GM10266 (cell line): Measurements from ENCODE around the gene FGGY.

Experiments used
- DNase-seq: peaks from one replicate; pipeline ENCODE4 v3.0.0; 2012; ENCODE audit errors: extremely low spot score
- TF ChIP-seq, protein P1 (sequence below): IDR thresholded peaks from 2 replicates; pipeline ENCODE4 v1.5.1; 2012; ENCODE audit warnings: mild to moderate bottlenecking, low read depth; ENCODE audit not compliant: control insufficient read depth, insufficient read depth; ENCODE audit errors: missing control alignments

The FGGY gene

DNA sequence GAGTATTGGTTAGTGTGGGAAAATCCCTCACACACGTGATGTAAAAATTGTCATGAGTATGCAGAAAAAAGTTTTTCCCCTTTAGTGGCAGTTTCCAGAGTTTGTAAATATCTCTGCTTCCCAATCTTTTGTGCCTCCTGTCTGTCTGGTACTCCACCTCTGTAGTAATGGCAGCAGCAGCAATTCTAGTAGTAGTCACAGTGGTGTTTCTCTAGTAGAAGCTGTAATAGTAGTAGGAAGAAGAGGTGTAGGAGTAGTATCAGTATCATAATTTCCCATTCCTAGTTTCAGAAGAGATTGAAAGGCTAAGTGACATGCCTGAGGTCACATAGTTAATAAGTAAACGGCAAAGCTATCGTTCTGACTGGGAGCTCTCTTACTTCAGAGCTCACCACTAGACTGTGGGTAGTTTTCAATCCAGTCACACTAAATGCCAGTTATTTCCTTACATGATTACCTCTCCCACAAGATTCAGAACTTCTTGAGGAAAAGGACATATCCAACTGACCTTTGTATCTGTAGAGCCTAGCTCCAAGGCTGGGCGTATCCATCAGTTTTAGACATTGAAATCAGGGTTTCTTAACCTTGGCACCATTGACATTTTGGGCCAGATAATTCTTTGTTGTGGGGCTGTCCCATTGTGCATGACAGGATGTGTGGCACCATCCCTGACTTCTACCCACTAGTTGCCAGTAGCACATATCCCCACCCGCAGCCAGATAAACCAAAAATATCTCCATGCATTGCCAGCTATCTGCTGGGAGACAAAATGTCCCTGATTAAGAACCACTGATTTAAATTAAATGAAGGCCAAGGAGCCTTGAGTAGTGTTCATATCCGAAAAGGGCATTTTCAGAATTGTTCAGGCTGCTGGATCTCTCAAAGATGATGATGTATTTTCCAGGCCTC is 135.9 kb downstream of the FGGY start:
- TF ChIP-seq, protein P1, sequence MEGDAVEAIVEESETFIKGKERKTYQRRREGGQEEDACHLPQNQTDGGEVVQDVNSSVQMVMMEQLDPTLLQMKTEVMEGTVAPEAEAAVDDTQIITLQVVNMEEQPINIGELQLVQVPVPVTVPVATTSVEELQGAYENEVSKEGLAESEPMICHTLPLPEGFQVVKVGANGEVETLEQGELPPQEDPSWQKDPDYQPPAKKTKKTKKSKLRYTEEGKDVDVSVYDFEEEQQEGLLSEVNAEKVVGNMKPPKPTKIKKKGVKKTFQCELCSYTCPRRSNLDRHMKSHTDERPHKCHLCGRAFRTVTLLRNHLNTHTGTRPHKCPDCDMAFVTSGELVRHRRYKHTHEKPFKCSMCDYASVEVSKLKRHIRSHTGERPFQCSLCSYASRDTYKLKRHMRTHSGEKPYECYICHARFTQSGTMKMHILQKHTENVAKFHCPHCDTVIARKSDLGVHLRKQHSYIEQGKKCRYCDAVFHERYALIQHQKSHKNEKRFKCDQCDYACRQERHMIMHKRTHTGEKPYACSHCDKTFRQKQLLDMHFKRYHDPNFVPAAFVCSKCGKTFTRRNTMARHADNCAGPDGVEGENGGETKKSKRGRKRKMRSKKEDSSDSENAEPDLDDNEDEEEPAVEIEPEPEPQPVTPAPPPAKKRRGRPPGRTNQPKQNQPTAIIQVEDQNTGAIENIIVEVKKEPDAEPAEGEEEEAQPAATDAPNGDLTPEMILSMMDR: no peak
- peak; percentile 34 for DNase-seq

DNA sequence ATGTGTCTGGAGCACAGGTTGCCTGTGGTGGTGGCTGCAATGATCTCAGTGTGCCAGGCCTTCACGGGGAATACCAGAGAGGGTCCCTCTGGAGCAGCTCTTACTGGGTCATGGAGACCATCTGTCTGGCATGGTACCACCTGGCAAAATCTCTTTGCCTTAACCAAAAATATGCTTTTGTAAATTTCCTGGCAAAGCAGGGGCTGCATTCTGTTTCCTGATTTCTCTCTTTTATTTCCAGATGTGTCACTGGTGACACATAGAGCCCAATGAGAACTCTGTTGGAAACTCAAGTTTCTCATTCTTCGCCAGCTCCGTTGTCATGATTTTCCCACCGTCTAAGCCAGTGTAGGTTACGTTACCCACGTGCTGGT is 136.5 kb downstream of the FGGY start:
- DNase-seq: no peak

DNA sequence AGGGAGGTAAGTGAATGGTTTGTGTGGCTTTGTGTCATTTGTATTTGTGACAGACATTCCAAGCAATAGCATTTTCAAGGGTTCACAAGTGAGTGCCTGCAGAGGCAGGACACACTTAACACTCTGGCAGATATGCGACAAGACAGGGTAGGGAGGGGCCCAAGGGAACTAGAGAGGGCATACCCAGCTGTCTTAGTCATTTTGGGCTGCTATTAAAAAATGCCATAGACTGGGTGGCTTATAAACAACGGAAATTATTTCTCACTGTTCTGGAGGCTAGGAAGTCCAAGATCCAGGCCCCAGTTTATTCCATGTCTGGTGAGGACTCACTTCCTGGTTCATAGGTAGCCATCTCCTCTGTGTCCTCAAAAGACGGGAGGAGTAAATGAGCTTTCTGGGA is 137.4 kb downstream of the FGGY start:
- DNase-seq: no peak
- TF ChIP-seq, protein P1: no peak

More for the DNA sequence above, 136.5 kb downstream of the FGGY start:
- TF ChIP-seq, protein P1: no peak

DNA sequence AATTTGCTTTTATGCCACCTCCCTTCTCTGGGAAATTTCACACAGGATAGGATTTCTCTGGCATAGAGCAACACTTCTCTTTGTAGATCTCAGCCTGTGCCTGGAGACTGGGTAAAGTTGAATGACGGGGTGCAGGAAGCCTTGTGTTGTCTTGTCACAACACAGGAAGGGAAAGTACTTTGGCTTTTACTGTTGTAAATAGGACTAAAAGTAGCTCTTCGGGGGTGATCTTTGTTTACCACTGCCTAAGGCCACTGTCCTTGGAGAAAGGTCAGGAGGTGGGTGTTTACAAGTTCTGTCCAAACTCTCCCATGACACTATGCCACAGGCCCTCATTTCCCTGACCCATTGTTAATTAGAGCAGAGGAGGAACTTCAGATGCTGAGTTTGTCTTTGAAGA is 139.7 kb downstream of the FGGY start:
- TF ChIP-seq, protein P1: no peak
- DNase-seq: no peak

DNA sequence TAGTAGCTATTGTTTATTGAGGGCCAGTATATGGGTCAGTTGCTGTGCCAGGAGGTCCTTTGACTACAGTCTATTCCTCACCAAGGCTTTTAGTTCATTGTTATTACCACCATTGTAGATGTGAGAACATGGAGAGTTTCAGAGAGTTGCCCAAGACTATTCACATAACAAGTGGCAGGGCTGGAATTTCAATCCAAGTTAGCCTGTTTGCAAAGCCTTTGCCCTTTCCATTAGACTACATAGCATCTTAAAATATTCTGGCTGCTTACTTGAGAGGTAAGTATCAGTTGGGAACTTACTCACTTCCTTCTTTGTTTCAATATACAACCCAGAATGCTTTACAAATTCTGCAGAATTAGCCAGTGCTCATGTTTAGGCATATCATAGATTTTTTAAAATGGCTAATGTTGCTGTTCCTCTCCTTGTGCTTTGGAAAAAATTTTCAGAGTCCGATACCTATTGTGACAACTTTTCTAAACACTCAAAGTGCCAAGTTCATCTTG is 141.2 kb downstream of the FGGY start:
- DNase-seq: no peak
- TF ChIP-seq, protein P1: no peak

DNA sequence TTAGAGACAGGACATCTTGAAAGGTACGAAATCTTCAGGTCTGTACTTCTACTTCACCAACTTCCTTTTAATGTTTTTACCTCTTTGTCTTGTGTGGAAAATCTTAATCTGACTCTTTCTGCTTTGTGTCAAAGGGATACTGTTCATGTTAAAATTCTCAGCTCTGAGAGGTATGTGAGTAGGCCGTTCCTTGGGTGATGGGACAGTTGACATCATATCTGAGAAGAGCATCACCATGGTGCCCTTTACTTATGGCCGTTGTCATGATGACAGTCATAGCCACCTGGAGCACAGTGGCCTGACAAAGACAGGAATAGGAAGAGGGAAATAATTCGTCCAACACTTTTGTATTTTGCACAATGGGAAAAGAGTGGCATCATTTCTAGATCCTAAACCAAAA is 145.6 kb downstream of the FGGY start:
- no peak for DNase-seq
- TF ChIP-seq, protein P1: no peak

DNA sequence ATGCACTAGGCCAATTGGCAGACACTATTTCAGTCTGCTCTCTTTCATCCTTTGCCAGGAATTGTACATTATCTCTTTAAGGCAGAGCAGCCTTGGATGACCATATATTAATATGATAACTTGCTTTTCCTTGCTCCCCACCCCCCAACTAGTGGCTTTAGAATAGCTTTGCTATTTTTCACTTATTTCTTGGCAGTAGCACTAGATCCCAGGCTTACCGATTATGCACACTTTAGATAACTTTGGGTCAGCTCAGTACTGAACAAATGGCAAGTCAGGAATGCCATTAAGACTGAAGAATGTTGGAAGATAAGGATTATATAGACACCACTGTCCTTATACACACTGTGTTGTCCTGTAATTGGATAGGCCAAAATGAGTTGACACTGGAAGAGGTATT is 146.4 kb downstream of the FGGY start:
- no peak for DNase-seq

More for the DNA sequence above, 146.4 kb downstream of the FGGY start:
- TF ChIP-seq, protein P1: no peak
